Progenitor cell of endocrine pancreas (in vitro differentiated cells): ENCODE measurements around the gene PLEKHM3. TPM values are rescaled to one million over a fixed set of nuclear protein-coding genes. Genes with fewer than 3 reads are reported as not detected.
A peak's percentile ranks its signal among the peaks of the same experiment; 100 is the strongest.

ENCODE experiments used
- DNase-seq: peaks from one replicate; pipeline ENCODE4 v3.0.0; 2021; ENCODE audit warnings: low spot score; ENCODE audit not compliant: unreplicated experiment
- H3K27ac Mint-ChIP-seq: 2 replicates; pipeline ENCODE4 v1.8.0; 2021; ENCODE audit warnings: mild to moderate bottlenecking, moderate library complexity, mixed read lengths
- H3K27me3 Mint-ChIP-seq: 2 replicates; pipeline ENCODE4 v1.8.0; 2021; ENCODE audit warnings: mixed read lengths
- H3K36me3 Mint-ChIP-seq: 2 replicates; pipeline ENCODE4 v1.8.0; 2022; ENCODE audit warnings: mixed read lengths; ENCODE audit not compliant: insufficient read depth
- H3K4me1 Mint-ChIP-seq: 2 replicates; pipeline ENCODE4 v1.8.0; 2021; ENCODE audit warnings: low read depth, mixed read lengths
- H3K4me3 Mint-ChIP-seq: 2 replicates; pipeline ENCODE4 v1.8.0; 2021; ENCODE audit warnings: low read depth, mild to moderate bottlenecking, moderate library complexity, mixed read lengths
- H3K9me3 Mint-ChIP-seq: 2 replicates; pipeline ENCODE4 v1.8.0; 2021; ENCODE audit warnings: low read depth, mixed read lengths
- total RNA-seq: library from RNA; stranded (reverse); gene quantifications from 2 replicates; pipeline ENCODE4 v1.2.1, GENCODE V29; 2021
- TF ChIP-seq, protein P1 (sequence below): fragments of 200-600 bp; sonication (generic); IDR thresholded peaks from one replicate; pipeline ENCODE4 v1.5.0; 2021; ENCODE audit warnings: antibody characterized with exemption, mild to moderate bottlenecking; ENCODE audit not compliant: unreplicated experiment

The PLEKHM3 gene
- total RNA-seq, 1 donor from 2014 or later = 19.2 TPM

DNA sequence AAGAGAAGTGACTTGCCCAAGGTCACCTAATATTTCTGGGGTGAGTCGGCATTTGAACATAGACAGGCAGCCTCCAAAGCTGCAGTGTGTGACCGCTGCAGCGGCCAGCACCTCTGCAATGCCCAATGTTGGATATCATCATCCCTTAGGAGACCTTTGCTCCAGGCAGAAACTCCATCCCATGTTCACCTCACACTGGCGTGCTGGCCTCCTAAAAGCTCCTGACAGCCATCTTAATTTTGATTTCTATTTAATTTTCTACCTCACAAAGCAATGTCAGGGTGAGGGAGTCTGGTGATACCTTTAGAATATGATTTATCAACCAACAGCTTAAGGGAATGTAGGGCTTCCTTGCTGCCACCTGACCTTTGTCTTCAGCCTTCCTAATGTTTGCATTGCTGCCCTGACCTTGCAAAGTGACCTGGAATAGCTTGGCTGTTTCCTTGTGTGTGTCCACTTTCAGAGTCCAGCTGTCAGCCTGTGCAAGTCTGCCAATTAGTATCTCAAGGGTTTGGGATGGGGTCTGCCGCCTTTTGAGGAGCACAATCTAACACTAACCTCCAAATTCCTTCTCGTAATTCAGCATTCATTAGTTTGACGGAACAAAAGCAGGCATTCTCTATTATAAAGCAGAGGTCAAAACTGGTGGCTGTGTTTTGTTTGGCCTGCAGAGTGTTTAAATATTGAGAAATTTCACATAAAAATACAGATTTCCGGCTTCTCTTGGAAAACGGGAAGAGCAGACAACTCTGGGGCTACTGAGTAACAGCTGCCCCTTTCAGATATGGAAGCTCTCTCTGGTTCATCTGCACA is 127.6 kb downstream of the PLEKHM3 start:
- TF ChIP-seq, protein P1, sequence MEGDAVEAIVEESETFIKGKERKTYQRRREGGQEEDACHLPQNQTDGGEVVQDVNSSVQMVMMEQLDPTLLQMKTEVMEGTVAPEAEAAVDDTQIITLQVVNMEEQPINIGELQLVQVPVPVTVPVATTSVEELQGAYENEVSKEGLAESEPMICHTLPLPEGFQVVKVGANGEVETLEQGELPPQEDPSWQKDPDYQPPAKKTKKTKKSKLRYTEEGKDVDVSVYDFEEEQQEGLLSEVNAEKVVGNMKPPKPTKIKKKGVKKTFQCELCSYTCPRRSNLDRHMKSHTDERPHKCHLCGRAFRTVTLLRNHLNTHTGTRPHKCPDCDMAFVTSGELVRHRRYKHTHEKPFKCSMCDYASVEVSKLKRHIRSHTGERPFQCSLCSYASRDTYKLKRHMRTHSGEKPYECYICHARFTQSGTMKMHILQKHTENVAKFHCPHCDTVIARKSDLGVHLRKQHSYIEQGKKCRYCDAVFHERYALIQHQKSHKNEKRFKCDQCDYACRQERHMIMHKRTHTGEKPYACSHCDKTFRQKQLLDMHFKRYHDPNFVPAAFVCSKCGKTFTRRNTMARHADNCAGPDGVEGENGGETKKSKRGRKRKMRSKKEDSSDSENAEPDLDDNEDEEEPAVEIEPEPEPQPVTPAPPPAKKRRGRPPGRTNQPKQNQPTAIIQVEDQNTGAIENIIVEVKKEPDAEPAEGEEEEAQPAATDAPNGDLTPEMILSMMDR = no peak
- H3K9me3 Mint-ChIP-seq = no peaks in the 10 kb centered on the region
- DNase-seq = no peak
- no peaks in the 10 kb centered on the region for H3K36me3 Mint-ChIP-seq
- H3K27me3 Mint-ChIP-seq = no peaks in the 10 kb centered on the region
- H3K4me3 Mint-ChIP-seq = no peak overlapping the region
- peak overlapping the region; percentile 92 for H3K27ac Mint-ChIP-seq
- peaks cover 48% of the 10 kb centered on the region for H3K4me1 Mint-ChIP-seq

DNA sequence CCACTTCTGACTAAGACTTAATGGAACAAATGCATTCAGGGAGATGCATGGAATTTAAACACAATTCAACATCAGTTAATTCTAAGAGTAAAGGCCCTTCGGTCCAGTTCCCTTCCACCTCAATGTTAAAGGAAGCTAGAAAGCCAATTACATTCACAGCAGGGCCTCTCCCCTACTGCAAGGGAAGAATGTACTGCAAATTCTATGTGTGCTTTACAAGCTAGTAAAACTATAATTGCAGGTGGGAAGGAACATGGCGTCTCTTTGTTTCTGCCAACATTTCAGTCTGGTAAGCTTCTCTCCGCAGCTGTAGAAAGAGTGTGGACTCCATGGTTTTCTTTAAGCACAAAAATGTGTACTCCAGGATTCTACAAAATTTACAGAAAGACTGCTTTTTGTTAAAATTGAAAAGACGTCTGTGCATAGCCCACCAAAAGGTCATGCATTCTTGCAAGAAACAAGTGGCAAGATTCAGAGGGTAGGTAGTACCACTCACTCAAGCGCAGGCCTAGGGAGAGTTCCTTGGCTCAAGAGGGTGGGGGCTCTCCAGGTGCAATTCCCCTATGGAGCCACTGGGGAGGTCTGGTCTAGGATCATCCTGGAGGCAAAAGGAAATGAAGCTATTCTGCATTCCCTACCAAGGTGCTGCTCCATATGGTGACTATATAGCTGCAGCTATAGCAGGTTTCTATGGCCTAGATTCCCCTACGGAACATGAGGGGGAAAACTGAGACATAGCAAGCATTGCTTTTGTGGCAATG is 128.6 kb downstream of the PLEKHM3 start:
- Mint-ChIP-seq H3K36me3 (no peaks in the 10 kb centered on the region), H3K4me1 (peaks cover 49% of the 10 kb centered on the region), H3K27me3 (no peaks in the 10 kb centered on the region), H3K27ac (no peak overlapping the region), H3K4me3 (no peak overlapping the region), H3K9me3 (no peaks in the 10 kb centered on the region)
- TF ChIP-seq, protein P1 = peak; percentile 41
- DNase-seq = no peak

DNA sequence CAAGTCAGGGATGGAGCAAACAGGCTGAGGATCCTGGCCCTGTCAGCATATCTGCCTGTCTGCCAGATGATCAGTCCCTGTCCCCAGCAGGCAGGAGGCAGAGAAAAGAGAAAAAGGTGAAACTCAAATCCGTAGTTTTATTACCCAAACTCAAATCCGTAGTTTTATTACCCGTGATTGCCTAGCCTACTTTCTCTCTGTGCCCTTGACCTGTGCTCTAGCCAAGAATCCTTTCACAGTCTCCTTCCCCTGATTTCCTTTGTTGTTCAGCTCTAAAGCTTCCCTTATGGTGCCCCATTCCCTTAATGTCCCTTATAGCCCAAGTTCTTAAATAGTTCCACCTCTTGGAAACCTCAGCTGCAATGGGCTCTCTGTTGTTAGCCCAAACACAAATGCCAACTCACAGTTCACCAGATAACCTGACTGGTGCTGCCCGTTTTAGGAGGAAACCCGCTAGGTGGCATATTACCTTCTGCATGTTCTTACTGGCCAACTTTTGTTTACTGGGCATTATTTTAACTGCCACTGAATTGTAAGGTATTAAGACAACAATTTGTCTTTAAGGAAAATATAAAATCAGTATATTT is 130.0 kb downstream of the PLEKHM3 start:
- Mint-ChIP-seq H3K36me3 (no peaks in the 10 kb centered on the region), H3K9me3 (no peaks in the 10 kb centered on the region), H3K4me3 (no peak overlapping the region), H3K4me1 (peaks cover 42% of the 10 kb centered on the region), H3K27me3 (no peaks in the 10 kb centered on the region), H3K27ac (no peak overlapping the region)
- DNase-seq = no peak
- TF ChIP-seq, protein P1 = no peak

DNA sequence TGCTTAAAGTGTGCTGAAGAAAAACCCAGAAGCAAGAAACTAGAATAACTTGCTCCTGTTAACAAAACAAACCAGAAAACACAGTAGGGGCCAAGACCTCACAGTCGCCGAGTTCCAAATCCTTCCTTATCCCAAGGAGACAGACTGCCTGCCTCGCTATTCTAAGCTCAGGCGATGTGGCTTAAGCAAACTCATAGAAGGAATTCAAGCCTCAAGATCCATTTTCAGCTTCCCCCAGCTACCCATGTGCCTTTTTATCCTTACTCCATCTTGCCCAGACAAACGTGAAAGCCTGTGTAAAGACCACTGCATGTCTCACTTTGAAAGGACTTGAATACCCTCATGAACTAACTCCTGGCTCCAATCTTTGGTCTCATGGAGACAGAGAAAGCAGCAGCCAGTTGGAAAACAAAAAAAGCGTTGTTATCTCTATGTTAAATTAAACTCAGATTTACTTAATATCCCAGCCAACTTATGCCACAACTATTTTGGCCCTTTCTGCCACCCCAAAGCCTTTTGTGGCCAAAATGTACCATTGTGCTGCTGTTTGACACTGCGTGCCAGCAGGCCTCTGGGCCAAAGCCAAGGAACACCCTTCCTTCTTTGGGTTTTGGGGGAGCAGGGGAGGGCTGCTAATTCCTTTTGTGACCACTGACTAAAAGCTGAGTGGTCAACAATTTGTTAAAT is 132.5 kb downstream of the PLEKHM3 start:
- Mint-ChIP-seq H3K4me1 (peaks cover 34% of the 10 kb centered on the region), H3K27ac (peak overlapping the region; percentile 39), H3K4me3 (no peak overlapping the region), H3K36me3 (no peaks in the 10 kb centered on the region), H3K27me3 (no peaks in the 10 kb centered on the region), H3K9me3 (no peaks in the 10 kb centered on the region)
- DNase-seq = no peak
- TF ChIP-seq, protein P1 = no peak
